Skeletal muscle cell (primary cell): ENCODE measurements around the gene UBTD2.
A peak's percentile ranks its signal among the peaks of the same experiment; 100 is the strongest.
"Not testable (repeated sequence)": the region's sequence is repeated elsewhere in the genome, so short reads cannot be mapped to it uniquely, and the experiment has no call there.

ENCODE experiments used
- DNase-seq: peaks from one replicate; pipeline ENCODE4 v3.0.0-alpha.2; 2010; ENCODE audit warnings: low read depth
- H3K4me3 ChIP-seq: 2 replicates; pipeline ENCODE4 v1.5.1; 2011; ENCODE audit warnings: low read depth, mild to moderate bottlenecking, control low read depth, low read length, moderate library complexity

Gene UBTD2

GRCh38 chr5:172293745-172294342 lies 10.3 kb upstream of the UBTD2 start:
- no peak overlapping the region for H3K4me3 ChIP-seq

GRCh38 chr5:172293054-172293744 lies 9.6 kb upstream of the UBTD2 start:
- H3K4me3 ChIP-seq, result no peak overlapping the region
- no peak for DNase-seq

More at GRCh38 chr5:172293745-172294342, 10.3 kb upstream of the UBTD2 start:
- DNase-seq, result no peak

GRCh38 chr5:172291837-172292236 lies 8.3 kb upstream of the UBTD2 start:
- DNase-seq, H3K4me3 ChIP-seq: not testable (repeated sequence)

GRCh38 chr5:172288465-172288864 lies 4.9 kb upstream of the UBTD2 start:
- H3K4me3 ChIP-seq, result no peak overlapping the region
- DNase-seq, result no peak

- DNase-seq, H3K4me3 ChIP-seq: not testable (repeated sequence)
Observed at GRCh38 chr5:172287140-172287539, 3.6 kb upstream of the UBTD2 start.

GRCh38 chr5:172285226-172286143 lies 1.9 kb upstream of the UBTD2 start:
- DNase-seq, result no peak
- H3K4me3 ChIP-seq, result no peak overlapping the region

- DNase-seq, result no peak
- peak overlapping the region; percentile 63 for H3K4me3 ChIP-seq
Observed at GRCh38 chr5:172284611-172284980, 1.0 kb upstream of the UBTD2 start.

GRCh38 chr5:172283862-172284610 lies 472 bp upstream of the UBTD2 start:
- DNase-seq, result peak; percentile 45

GRCh38 chr5:172282272-172283019 lies 1.1 kb downstream of the UBTD2 start:
- peak overlapping the region; percentile 84 for H3K4me3 ChIP-seq
- no peak for DNase-seq

More at GRCh38 chr5:172283862-172284610, 472 bp upstream of the UBTD2 start:
- H3K4me3 ChIP-seq, result peak overlapping the region; percentile 84

GRCh38 chr5:172281346-172281745 lies 2.2 kb downstream of the UBTD2 start:
- peak overlapping the region; percentile 84 for H3K4me3 ChIP-seq
- DNase-seq, result no peak

GRCh38 chr5:172280929-172281328 lies 2.6 kb downstream of the UBTD2 start:
- no peak overlapping the region for H3K4me3 ChIP-seq
- DNase-seq, result no peak

GRCh38 chr5:172280317-172280716 lies 3.2 kb downstream of the UBTD2 start:
- no peak for DNase-seq
- H3K4me3 ChIP-seq, result no peak overlapping the region

GRCh38 chr5:172278356-172278755 lies 5.2 kb downstream of the UBTD2 start:
- no peak for DNase-seq
- H3K4me3 ChIP-seq, result no peak overlapping the region

GRCh38 chr5:172276214-172276613 lies 7.3 kb downstream of the UBTD2 start:
- DNase-seq, result no peak
- no peak overlapping the region for H3K4me3 ChIP-seq

- DNase-seq, result no peak
- no peak overlapping the region for H3K4me3 ChIP-seq
Observed at GRCh38 chr5:172274951-172275753, 8.4 kb downstream of the UBTD2 start.

GRCh38 chr5:172267943-172268342 lies 15.6 kb downstream of the UBTD2 start:
- DNase-seq, result no peak
- H3K4me3 ChIP-seq, result no peak overlapping the region

GRCh38 chr5:172266676-172267092 lies 16.9 kb downstream of the UBTD2 start:
- H3K4me3 ChIP-seq, result no peak overlapping the region
- no peak for DNase-seq

- no peak for DNase-seq
- no peak overlapping the region for H3K4me3 ChIP-seq
Observed at GRCh38 chr5:172266071-172266675, 17.4 kb downstream of the UBTD2 start.
